Vagina (tissue), 2 donors: ENCODE measurements around the gene NDUFS7.

ENCODE experiments used
- CTCF ChIP-seq, 3 experiments: fragments of 450-650 bp in 2 of 3; fragments of 200-600 bp in 1 of 3; sonication (generic) in 1 of 3; IDR thresholded peaks; one replicate each; pipeline ENCODE4 v1.5.1; 2017 to 2019; ENCODE audit warnings: antibody characterized with exemption in 3 of 3, mild to moderate bottlenecking in 2 of 3, moderate library complexity in 2 of 3
- POLR2A ChIP-seq, 2 donors: fragments of 450-650 bp; IDR thresholded peaks; one replicate each; pipeline ENCODE4 v1.6.1; 2017; ENCODE audit warnings: antibody characterized with exemption in 2 of 2, mild to moderate bottlenecking in 2 of 2, moderate library complexity in 2 of 2
- POLR2AphosphoS5 ChIP-seq, 2 donors: sonication (generic); formaldehyde crosslinking; IDR thresholded peaks; one replicate each; pipeline ENCODE4 v1.9.0; 2017; ENCODE audit warnings: antibody characterized with exemption in 2 of 2, mild to moderate bottlenecking in 2 of 2, low read depth in 1 of 2; ENCODE audit not compliant: insufficient read depth in 1 of 2

DNA sequence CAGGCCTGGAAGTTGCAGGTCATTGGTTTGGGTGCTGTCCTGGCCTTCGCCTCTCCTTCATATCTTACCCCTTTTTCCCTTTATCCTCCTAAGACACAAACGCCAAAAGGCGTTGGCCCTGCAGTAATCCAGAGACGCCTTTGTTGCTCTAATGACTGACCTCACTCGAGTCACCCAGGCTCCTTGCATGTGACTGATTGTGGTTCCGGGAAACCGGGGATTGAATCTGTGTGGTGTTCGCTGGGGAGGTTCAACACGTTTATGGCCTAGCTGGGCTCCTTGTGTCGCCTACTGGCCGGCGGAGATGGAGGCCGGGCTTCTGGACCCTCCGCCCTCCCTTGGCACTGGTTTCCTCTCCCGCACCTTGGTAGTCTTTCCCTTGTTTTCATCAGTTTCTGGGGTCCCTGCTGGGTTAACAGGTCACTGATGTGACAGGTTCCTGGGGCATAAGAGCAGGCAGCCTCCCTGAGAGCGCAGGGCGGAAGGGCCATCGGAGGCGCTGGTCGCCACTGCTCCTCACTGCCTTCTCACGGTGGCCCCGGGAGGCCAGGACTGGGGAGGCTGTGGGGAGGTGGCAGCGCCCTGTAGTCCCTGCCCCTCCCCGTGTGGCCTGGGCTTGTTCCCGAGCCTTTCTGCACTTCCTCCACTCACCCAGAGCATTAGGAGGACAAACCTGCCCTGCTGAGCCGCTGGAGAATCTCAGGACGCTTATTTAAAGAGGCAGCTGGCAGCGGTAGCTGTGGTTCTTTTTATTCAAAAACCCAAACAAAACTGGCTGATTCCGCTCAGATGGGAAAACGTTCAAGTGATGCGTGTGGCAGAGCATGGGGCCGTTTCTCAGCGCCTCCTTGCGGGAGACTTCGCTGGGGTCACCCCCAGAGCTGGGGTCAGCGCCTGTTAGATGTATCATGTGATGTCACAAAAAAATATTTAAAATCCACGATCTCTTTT is 18.1 kb upstream of the NDUFS7 start:
- no peak for TF ChIP-seq CTCF (IDR thresholded peaks at IDR 0.05)
- TF ChIP-seq POLR2AphosphoS5 (IDR thresholded peaks at IDR 0.05; ENCODE audit: insufficient read depth in 1 of 2, low read depth in 1 of 2) = no peak
- no peak for TF ChIP-seq POLR2A (IDR thresholded peaks at IDR 0.05)
